K562 (cell line): Measurements from ENCODE around the gene MOCS3. TPM values are rescaled to one million over a fixed set of nuclear protein-coding genes. Genes with fewer than 3 reads are reported as not detected.

ENCODE experiments used
- ARID2 ChIP-seq: fragments of 450-650 bp; IDR thresholded peaks from 2 replicates; pipeline ENCODE4 v1.6.1; 2017; ENCODE audit warnings: antibody characterized with exemption, mild to moderate bottlenecking
- BCOR ChIP-seq: fragments of 450-650 bp; IDR thresholded peaks from 2 replicates; pipeline ENCODE4 v1.6.1; 2016
- CEBPG ChIP-seq, 3 experiments: fragments of 200-800 bp in 1 of 3; sonication (Bioruptor generic) in 1 of 3; sonication (generic) in 1 of 3; formaldehyde crosslinking in 1 of 3; IDR thresholded peaks in 2 of 3; conservative IDR thresholded peaks in 1 of 3; 2 replicates each; pipeline versions ENCODE4 v1.6.1 to v1.8.0; 2016 to 2022; ENCODE audit warnings: missing compliant biosample characterization in 2 of 3, missing genetic modification characterization in 2 of 3, mild to moderate bottlenecking in 1 of 3, missing genetic modification reagents in 1 of 3
- DPF2 ChIP-seq: fragments of 450-650 bp; IDR thresholded peaks from 2 replicates; pipeline ENCODE4 v1.6.1; 2016
- EP300 ChIP-seq: IDR thresholded peaks from 2 replicates; pipeline ENCODE4 v1.6.1; 2012; ENCODE audit warnings: low read length, improper control_type of control experiment
- FIP1L1 ChIP-seq: fragments of 200-400 bp; formaldehyde crosslinking; IDR thresholded peaks from 2 replicates; pipeline ENCODE4 v1.6.1; 2018; ENCODE audit warnings: mild to moderate bottlenecking, low read depth, low read length; ENCODE audit not compliant: poor library complexity, severe bottlenecking
- FUS ChIP-seq: fragments of 200-400 bp; formaldehyde crosslinking; optimal IDR thresholded peaks from 2 replicates; pipeline ENCODE3; 2017; ENCODE audit warnings: low read depth, low read length
- GTF2E2 ChIP-seq: fragments of 200-800 bp; sonication (Bioruptor generic); IDR thresholded peaks from 2 replicates; pipeline ENCODE4 v1.6.1; 2016; ENCODE audit warnings: missing genetic modification characterization, missing compliant biosample characterization
- IFI16 ChIP-seq: fragments of 250-450 bp; sonication (Bioruptor Pico); IDR thresholded peaks from 2 replicates; pipeline ENCODE4 v2.1.2; 2022; ENCODE audit warnings: mild to moderate bottlenecking, inconsistent platforms
- MTF1 ChIP-seq: fragments of 250-450 bp; sonication (Bioruptor Pico); IDR thresholded peaks from 2 replicates; pipeline ENCODE4 v1.9.0; 2021; ENCODE audit warnings: moderate library complexity, mild to moderate bottlenecking, inconsistent platforms, borderline replicate concordance
- NONO ChIP-seq, 2 experiments: fragments of 200-400 bp in 1 of 2; fragments of 450-650 bp in 1 of 2; formaldehyde crosslinking in 1 of 2; IDR thresholded peaks; 2 replicates each; pipeline ENCODE4 v1.6.1; 2017; ENCODE audit warnings: low read depth in 2 of 2, mild to moderate bottlenecking in 2 of 2, moderate library complexity in 2 of 2, low read length in 1 of 2
- NR3C1 ChIP-seq: sonication (generic); formaldehyde crosslinking; IDR thresholded peaks from 2 replicates; pipeline ENCODE4 v1.8.1; 2022; ENCODE audit warnings: missing genetic modification reagents
- POLR2AphosphoS2 ChIP-seq: IDR thresholded peaks from 2 replicates; pipeline ENCODE4 v1.6.1; 2012; ENCODE audit warnings: low read length, improper control_type of control experiment
- RBM34 ChIP-seq: fragments of 200-400 bp; formaldehyde crosslinking; IDR thresholded peaks from 2 replicates; pipeline ENCODE4 v1.6.1; 2018; ENCODE audit warnings: low read length, borderline replicate concordance; ENCODE audit not compliant: insufficient read depth
- RFX5 ChIP-seq: IDR thresholded peaks from 2 replicates; pipeline ENCODE4 v1.6.1; 2011; ENCODE audit warnings: low read depth, mild to moderate bottlenecking, improper control_type of control experiment, low read length
- RFX7 ChIP-seq: fragments of 250-450 bp; sonication (Bioruptor Pico); IDR thresholded peaks from 2 replicates; pipeline ENCODE4 v1.5.1; 2021; ENCODE audit warnings: mild to moderate bottlenecking
- SP1 ChIP-seq: sonication (generic); formaldehyde crosslinking; IDR thresholded peaks from 2 replicates; pipeline ENCODE4 v1.8.1; 2022; ENCODE audit warnings: mild to moderate bottlenecking, missing genetic modification reagents
- TAL1 ChIP-seq: fragments of 450-650 bp; IDR thresholded peaks from 2 replicates; pipeline ENCODE4 v1.6.1; 2016; ENCODE audit warnings: mild to moderate bottlenecking
- ZEB2 ChIP-seq: fragments of 450-650 bp; IDR thresholded peaks from 2 replicates; pipeline ENCODE4 v1.6.1; 2016
- ZNF165 ChIP-seq: fragments of 250-450 bp; sonication (Bioruptor Pico); IDR thresholded peaks from 2 replicates; pipeline ENCODE4 v1.4.0; 2020; ENCODE audit warnings: borderline replicate concordance
- ZNF354B ChIP-seq: fragments of 250-450 bp; sonication (Bioruptor Pico); IDR thresholded peaks from 2 replicates; pipeline ENCODE4 v1.4.0; 2020
- ZNF583 ChIP-seq: fragments of 250-450 bp; sonication (Bioruptor Pico); IDR thresholded peaks from 2 replicates; pipeline ENCODE4 v1.4.0; 2020
- ZNF75A ChIP-seq: fragments of 450-650 bp; formaldehyde crosslinking; IDR thresholded peaks from 2 replicates; pipeline ENCODE4 v1.4.0; 2020; ENCODE audit warnings: mild to moderate bottlenecking
- polyA plus RNA-seq, 8 experiments: library from polyadenylated mRNA; depleted of rRNA in 4 of 8; stranded (reverse) in 5 of 8; unstranded in 3 of 8; fragments of >200 nt; fragmentation: Nextera tagmentation in 2 of 8; fragmentation: Illumina TruSeq in 1 of 8; extraction: Ambion mirVana in 2 of 8; extraction: Trizol in 1 of 8; gene quantifications; 2 replicates each; pipeline versions ENCODE4 v1.2.1 to v1.2.3, GENCODE V29; 2011 to 2014; ENCODE audit warnings: inconsistent platforms in 1 of 8, missing spikeins in 1 of 8
- total RNA-seq, 7 experiments: library from RNA; depleted of rRNA in 6 of 7; stranded (reverse); fragments of >200 nt in 6 of 7; fragmentation: Illumina TruSeq in 2 of 7; extraction: Trizol in 2 of 7; gene quantifications; 2 replicates each; pipeline versions ENCODE4 v1.2.1 to v1.2.3, GENCODE V29; 2011 to 2021; ENCODE audit warnings: low replicate concordance in 1 of 7
- TF ChIP-seq, protein P1 (sequence below): fragments of 450-650 bp; conservative IDR thresholded peaks from 2 replicates; pipeline ENCODE4 v1.6.1; 2016; ENCODE audit warnings: missing genetic modification characterization, low read depth, mild to moderate bottlenecking, control low read depth, missing compliant biosample characterization
- TF ChIP-seq, protein P2 (sequence below): IDR thresholded peaks from 2 replicates; pipeline ENCODE4 v1.6.1; 2014; ENCODE audit warnings: antibody characterized with exemption
- TF ChIP-seq, protein P3 (sequence below): fragments of 250-450 bp; sonication (Bioruptor Pico); IDR thresholded peaks from 2 replicates; pipeline ENCODE4 v1.6.1; 2021; ENCODE audit warnings: mild to moderate bottlenecking

The MOCS3 gene
- total and polyA plus RNA-seq, 9 of the 15 experiments (the other 6 are each of a cell fraction or from before 2014, with no cell fraction given), result 0.70 to 6.2 (median 2.9) TPM

DNA sequence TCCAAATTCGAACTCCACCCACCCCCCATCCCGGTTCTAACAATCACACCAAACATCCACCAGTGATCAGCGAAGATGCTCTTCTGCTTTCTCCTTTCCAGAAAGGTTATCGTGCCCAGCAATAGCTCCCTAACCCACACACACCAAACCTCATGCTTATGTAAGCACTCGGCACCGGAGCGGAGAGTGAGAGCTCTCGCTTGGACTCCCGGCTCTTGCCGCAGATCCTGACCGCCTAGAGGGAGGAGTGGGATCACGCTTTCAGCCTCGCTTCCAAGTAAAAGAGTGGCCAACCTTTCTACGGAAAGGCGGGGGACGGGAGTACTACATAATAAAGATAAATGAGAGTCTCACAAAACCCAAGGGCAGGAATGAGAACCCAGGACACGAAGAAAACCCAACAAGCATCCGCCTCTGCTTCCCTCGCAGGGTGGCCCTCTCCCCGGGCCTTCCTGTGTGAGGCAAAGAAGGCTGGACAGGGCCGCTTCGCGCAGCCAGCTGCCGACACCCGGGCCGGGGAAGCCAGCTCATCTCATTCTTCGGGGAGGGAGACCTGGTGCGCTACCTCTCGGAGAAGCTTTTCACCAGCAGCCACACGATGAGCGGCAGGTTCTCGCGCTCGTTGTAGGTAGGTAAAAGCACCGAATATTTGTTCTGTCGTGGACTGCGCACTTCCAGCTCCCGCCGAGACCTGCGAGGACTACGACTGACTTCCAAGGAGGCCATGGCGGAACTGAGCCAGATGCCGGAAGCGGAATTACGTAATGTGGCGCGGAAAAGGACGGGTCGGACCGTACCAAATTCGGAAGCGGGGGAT is 612 bp upstream of the MOCS3 start, which contains the start of gene DPM1 (continued):
- TF ChIP-seq ARID2 (no peak), MTF1 (CRISPR knock-in tag) (no peak), FIP1L1 (no peak), EP300 (no peak), TAL1 (no peak), RBM34 (no peak), ZEB2 (no peak), CEBPG (CRISPR knock-in tag; IDR thresholded peaks at IDR 0.05) (peak; percentile 68; the same call in 1 of the 2 replicates), CEBPG (tag; conservative IDR thresholded peaks at IDR 0.05 in 1 of 2, IDR thresholded peaks at IDR 0.05 in 1 of 2) (peak; percentile 83 to 92), POLR2AphosphoS2 (peak; percentile 65; the same call in 1 of the 2 replicates), NONO (IDR thresholded peaks at IDR 0.05; ENCODE audit: low read depth in 2 of 2, low read length in 1 of 2) (no peak), FUS (no peak), ZNF583 (CRISPR knock-in tag) (no peak), GTF2E2 (tag) (peak; percentile 98), IFI16 (CRISPR knock-in tag) (no peak), RFX5 (no peak), NR3C1 (CRISPR knock-in tag) (no peak; the same call in 1 of the 2 replicates), RFX7 (CRISPR knock-in tag) (no peak), SP1 (CRISPR knock-in tag) (peak; percentile 67; the same call in 1 of the 2 replicates), BCOR (0 out of 2 replicates have a peak, but pooled peaks have one; percentile 22), DPF2 (no peak), ZNF75A (CRISPR knock-in tag) (no peak), ZNF165 (CRISPR knock-in tag) (no peak), ZNF354B (CRISPR knock-in tag) (no peak)
- TF ChIP-seq, protein P1, sequence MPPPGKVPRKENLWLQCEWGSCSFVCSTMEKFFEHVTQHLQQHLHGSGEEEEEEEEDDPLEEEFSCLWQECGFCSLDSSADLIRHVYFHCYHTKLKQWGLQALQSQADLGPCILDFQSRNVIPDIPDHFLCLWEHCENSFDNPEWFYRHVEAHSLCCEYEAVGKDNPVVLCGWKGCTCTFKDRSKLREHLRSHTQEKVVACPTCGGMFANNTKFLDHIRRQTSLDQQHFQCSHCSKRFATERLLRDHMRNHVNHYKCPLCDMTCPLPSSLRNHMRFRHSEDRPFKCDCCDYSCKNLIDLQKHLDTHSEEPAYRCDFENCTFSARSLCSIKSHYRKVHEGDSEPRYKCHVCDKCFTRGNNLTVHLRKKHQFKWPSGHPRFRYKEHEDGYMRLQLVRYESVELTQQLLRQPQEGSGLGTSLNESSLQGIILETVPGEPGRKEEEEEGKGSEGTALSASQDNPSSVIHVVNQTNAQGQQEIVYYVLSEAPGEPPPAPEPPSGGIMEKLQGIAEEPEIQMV, result no peak
- TF ChIP-seq, protein P2, sequence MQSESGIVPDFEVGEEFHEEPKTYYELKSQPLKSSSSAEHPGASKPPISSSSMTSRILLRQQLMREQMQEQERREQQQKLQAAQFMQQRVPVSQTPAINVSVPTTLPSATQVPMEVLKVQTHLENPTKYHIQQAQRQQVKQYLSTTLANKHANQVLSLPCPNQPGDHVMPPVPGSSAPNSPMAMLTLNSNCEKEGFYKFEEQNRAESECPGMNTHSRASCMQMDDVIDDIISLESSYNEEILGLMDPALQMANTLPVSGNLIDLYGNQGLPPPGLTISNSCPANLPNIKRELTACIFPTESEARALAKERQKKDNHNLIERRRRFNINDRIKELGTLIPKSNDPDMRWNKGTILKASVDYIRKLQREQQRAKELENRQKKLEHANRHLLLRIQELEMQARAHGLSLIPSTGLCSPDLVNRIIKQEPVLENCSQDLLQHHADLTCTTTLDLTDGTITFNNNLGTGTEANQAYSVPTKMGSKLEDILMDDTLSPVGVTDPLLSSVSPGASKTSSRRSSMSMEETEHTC, result no peak
- TF ChIP-seq, protein P3, sequence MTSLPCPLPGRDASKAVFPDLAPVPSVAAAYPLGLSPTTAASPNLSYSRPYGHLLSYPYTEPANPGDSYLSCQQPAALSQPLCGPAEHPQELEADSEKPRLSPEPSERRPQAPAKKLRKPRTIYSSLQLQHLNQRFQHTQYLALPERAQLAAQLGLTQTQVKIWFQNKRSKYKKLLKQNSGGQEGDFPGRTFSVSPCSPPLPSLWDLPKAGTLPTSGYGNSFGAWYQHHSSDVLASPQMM (CRISPR knock-in tag), result no peak
